ENCODE results near the gene PEX11G. TPM values are rescaled to one million over a fixed set of nuclear protein-coding genes. Genes with fewer than 3 reads are reported as not detected.

The PEX11G gene
- polyA plus RNA-seq, 1 donor from 2014 or later = 1.3 TPM

DNA sequence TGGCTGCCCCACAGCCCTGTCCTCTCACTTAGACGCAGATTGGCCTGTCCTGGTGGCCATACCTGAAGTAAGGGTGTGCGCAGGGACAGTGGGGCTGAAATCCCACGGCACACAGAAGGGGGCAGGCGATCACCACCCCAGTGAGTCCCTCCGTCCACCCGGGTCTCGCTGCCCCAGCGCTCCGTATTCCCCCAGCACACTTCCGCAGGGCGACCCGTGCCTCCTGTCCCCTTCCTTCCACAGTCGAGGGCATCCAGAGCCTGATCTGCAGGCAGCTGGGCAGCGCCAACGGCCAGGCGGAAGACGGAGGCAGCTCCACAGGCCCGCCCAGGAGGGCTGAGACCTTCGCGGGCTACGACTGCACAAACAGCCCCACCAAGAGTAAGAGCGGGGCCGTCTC lies 25.3 kb downstream of the PEX11G start:
- no peaks in the 10 kb centered on the region for H3K36me3 ChIP-seq (ENCODE audit: insufficient read depth, low read length)
- no peaks in the 10 kb centered on the region for H3K9me3 ChIP-seq (ENCODE audit: low read length)
- H2AFZ ChIP-seq (ENCODE audit: low read depth, low read length) = no peak overlapping the region
- no peaks in the 10 kb centered on the region for H3K9me2 ChIP-seq (ENCODE audit: insufficient read depth, low read length)
- no peaks in the 10 kb centered on the region for H3F3A ChIP-seq (ENCODE audit: insufficient read depth, low read length, poor library complexity, severe bottlenecking)
- no peak overlapping the region for H3K4me2 ChIP-seq (ENCODE audit: low read length)
- H4K20me1 ChIP-seq (ENCODE audit: insufficient read depth) = no peaks in the 10 kb centered on the region
- no peak overlapping the region for H3K9ac ChIP-seq (ENCODE audit: low read length)
- H3K27me3 ChIP-seq (ENCODE audit: insufficient read depth, low read depth, low read length) = no peaks in the 10 kb centered on the region
- no peak for TF ChIP-seq CTCF (IDR thresholded peaks at IDR 0.05; ENCODE audit: poor library complexity, severe bottlenecking)
- TF ChIP-seq, protein P1, sequence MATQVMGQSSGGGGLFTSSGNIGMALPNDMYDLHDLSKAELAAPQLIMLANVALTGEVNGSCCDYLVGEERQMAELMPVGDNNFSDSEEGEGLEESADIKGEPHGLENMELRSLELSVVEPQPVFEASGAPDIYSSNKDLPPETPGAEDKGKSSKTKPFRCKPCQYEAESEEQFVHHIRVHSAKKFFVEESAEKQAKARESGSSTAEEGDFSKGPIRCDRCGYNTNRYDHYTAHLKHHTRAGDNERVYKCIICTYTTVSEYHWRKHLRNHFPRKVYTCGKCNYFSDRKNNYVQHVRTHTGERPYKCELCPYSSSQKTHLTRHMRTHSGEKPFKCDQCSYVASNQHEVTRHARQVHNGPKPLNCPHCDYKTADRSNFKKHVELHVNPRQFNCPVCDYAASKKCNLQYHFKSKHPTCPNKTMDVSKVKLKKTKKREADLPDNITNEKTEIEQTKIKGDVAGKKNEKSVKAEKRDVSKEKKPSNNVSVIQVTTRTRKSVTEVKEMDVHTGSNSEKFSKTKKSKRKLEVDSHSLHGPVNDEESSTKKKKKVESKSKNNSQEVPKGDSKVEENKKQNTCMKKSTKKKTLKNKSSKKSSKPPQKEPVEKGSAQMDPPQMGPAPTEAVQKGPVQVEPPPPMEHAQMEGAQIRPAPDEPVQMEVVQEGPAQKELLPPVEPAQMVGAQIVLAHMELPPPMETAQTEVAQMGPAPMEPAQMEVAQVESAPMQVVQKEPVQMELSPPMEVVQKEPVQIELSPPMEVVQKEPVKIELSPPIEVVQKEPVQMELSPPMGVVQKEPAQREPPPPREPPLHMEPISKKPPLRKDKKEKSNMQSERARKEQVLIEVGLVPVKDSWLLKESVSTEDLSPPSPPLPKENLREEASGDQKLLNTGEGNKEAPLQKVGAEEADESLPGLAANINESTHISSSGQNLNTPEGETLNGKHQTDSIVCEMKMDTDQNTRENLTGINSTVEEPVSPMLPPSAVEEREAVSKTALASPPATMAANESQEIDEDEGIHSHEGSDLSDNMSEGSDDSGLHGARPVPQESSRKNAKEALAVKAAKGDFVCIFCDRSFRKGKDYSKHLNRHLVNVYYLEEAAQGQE (IDR thresholded peaks at IDR 0.05; ENCODE audit: borderline replicate concordance) = no peak
- TF ChIP-seq EZH2 (IDR thresholded peaks at IDR 0.05; ENCODE audit: borderline replicate concordance, insufficient read depth, low read length, poor library complexity, severe bottlenecking) = no peak
- no peak for TF ChIP-seq MXI1 (conservative IDR thresholded peaks at IDR 0.05; ENCODE audit: poor library complexity, severe bottlenecking)
- no peak for TF ChIP-seq SMC3 (conservative IDR thresholded peaks at IDR 0.05; ENCODE audit: poor library complexity)
- TF ChIP-seq RAD21 (conservative IDR thresholded peaks at IDR 0.05) = no peak
- no peak for TF ChIP-seq EP300 (conservative IDR thresholded peaks at IDR 0.05; ENCODE audit: poor library complexity, severe bottlenecking)
- H3K79me2 ChIP-seq (replicated peaks; ENCODE audit: insufficient read depth, low read length) = no peaks in the 10 kb centered on the region
- no peak overlapping the region for H3K4me3 ChIP-seq (ENCODE audit: low read length)
- H3K27ac ChIP-seq (ENCODE audit: low read length) = no peak overlapping the region

- H3F3A ChIP-seq (ENCODE audit: insufficient read depth, low read length, poor library complexity, severe bottlenecking) = no peaks in the 10 kb centered on the region
- no peak overlapping the region for H3K4me3 ChIP-seq (ENCODE audit: low read length)
- no peak overlapping the region for H2AFZ ChIP-seq (ENCODE audit: low read depth, low read length)
- H3K27ac ChIP-seq (ENCODE audit: low read length) = no peak overlapping the region
- no peaks in the 10 kb centered on the region for H3K79me2 ChIP-seq (replicated peaks; ENCODE audit: insufficient read depth, low read length)
- H3K9ac ChIP-seq (ENCODE audit: low read length) = no peak overlapping the region
- H4K20me1 ChIP-seq (ENCODE audit: insufficient read depth) = no peaks in the 10 kb centered on the region
- no peaks in the 10 kb centered on the region for H3K9me3 ChIP-seq (ENCODE audit: low read length)
- H3K4me2 ChIP-seq (ENCODE audit: low read length) = no peak overlapping the region
- H3K36me3 ChIP-seq (ENCODE audit: insufficient read depth, low read length) = no peaks in the 10 kb centered on the region
- no peaks in the 10 kb centered on the region for H3K9me2 ChIP-seq (ENCODE audit: insufficient read depth, low read length)
- TF ChIP-seq EZH2 (IDR thresholded peaks at IDR 0.05; ENCODE audit: borderline replicate concordance, insufficient read depth, low read length, poor library complexity, severe bottlenecking) (no peak), EP300 (conservative IDR thresholded peaks at IDR 0.05; ENCODE audit: poor library complexity, severe bottlenecking) (no peak), CTCF (IDR thresholded peaks at IDR 0.05; ENCODE audit: poor library complexity, severe bottlenecking) (no peak), POLR2AphosphoS5 (IDR thresholded peaks at IDR 0.05) (no peak), TAF1 (IDR thresholded peaks at IDR 0.05; ENCODE audit: low read depth) (no peak), SMC3 (conservative IDR thresholded peaks at IDR 0.05; ENCODE audit: poor library complexity) (no peak), RAD21 (conservative IDR thresholded peaks at IDR 0.05) (no peak), MXI1 (conservative IDR thresholded peaks at IDR 0.05; ENCODE audit: poor library complexity, severe bottlenecking) (no peak)
- TF ChIP-seq, protein P1 (IDR thresholded peaks at IDR 0.05; ENCODE audit: borderline replicate concordance) = no peak
- no peaks in the 10 kb centered on the region for H3K27me3 ChIP-seq (ENCODE audit: insufficient read depth, low read depth, low read length)
Measured at GRCh38 chr19:7461841-7462629, 26.8 kb downstream of the PEX11G start.
